Stomach smooth muscle (tissue), 2 donors: Measurements from ENCODE around the gene ACSL6.

ENCODE experiments used
- H3K27ac ChIP-seq: one replicate; pipeline ENCODE4 v1.7.0; 2013; ENCODE audit warnings: mild to moderate bottlenecking, low read length, inconsistent platforms
- H3K27me3 ChIP-seq, 2 donors: one replicate each; pipeline ENCODE4 v1.7.0; 2013; ENCODE audit warnings: low read length in 2 of 2; ENCODE audit not compliant: insufficient read depth in 2 of 2, control insufficient read depth in 1 of 2
- H3K36me3 ChIP-seq, 2 donors: one replicate each; pipeline ENCODE4 v1.7.0; 2013; ENCODE audit warnings: low read length in 2 of 2; ENCODE audit not compliant: control insufficient read depth in 2 of 2, insufficient read depth in 2 of 2
- H3K4me1 ChIP-seq: one replicate; pipeline ENCODE4 v1.7.0; 2013; ENCODE audit warnings: low read length; ENCODE audit not compliant: control insufficient read depth, insufficient read depth
- H3K4me3 ChIP-seq, 2 donors: one replicate each; pipeline ENCODE4 v1.7.0; 2013; ENCODE audit warnings: low read length in 2 of 2
- H3K9ac ChIP-seq, 2 donors: one replicate each; pipeline ENCODE4 v1.7.0; 2013; ENCODE audit warnings: low read length in 2 of 2, mild to moderate bottlenecking in 1 of 2
- H3K9me3 ChIP-seq, 2 donors: one replicate each; pipeline ENCODE4 v1.7.0; 2013; ENCODE audit warnings: low read length in 2 of 2; ENCODE audit not compliant: control insufficient read depth in 2 of 2
- donor health status: healthy.
- donor health status: Pancreatic carcinoma.

Gene ACSL6

GRCh38 chr5:132011622-132012343, at the start of gene ACSL6:
ACSL6 (minus strand) TSS chr5:132011658; CDS start chr5:132011553, 105 bp downstream.
- Histone ChIP-seq H3K9me3 (no peaks in the 10 kb centered on the region), H3K36me3 (no peaks in the 10 kb centered on the region), H3K4me1 (peaks cover 11% of the 10 kb centered on the region), H3K4me3 (peak within 1 kb of the TSS; percentile 49 to 77), H3K9ac (peak within 1 kb of the TSS; percentile 17 to 47), H3K27ac (no peak within 1 kb of the TSS), H3K27me3 (peaks cover 7 to 13% of the 10 kb centered on the region in 2 donors)

- Histone ChIP-seq H3K27me3 (no peaks in the 10 kb centered on the region), H3K9me3 (no peaks in the 10 kb centered on the region), H3K9ac (no peak within 1 kb of the TSS), H3K36me3 (no peaks in the 10 kb centered on the region), H3K27ac (no peak within 1 kb of the TSS), H3K4me3 (no peak within 1 kb of the TSS), H3K4me1 (no peaks in the 10 kb centered on the region)
Observed at GRCh38 chr5:132060501-132061161, 49.2 kb upstream of the ACSL6 start, which contains the start of gene IL3. IL3 (plus strand) TSS chr5:132060655; CDS start chr5:132060707, 52 bp downstream.

GRCh38 chr5:132059696-132060500, 48.4 kb upstream of the ACSL6 start:
- Histone ChIP-seq H3K4me1 (no peaks in the 10 kb centered on the region), H3K9me3 (no peaks in the 10 kb centered on the region), H3K9ac (no peak overlapping the region), H3K27me3 (no peaks in the 10 kb centered on the region), H3K4me3 (no peak overlapping the region), H3K36me3 (no peaks in the 10 kb centered on the region), H3K27ac (no peak overlapping the region)

GRCh38 chr5:132059043-132059695, 47.7 kb upstream of the ACSL6 start:
- Histone ChIP-seq H3K4me1 (no peaks in the 10 kb centered on the region), H3K36me3 (no peaks in the 10 kb centered on the region), H3K27me3 (no peaks in the 10 kb centered on the region), H3K4me3 (no peak overlapping the region), H3K9me3 (no peaks in the 10 kb centered on the region), H3K9ac (no peak overlapping the region), H3K27ac (no peak overlapping the region)

GRCh38 chr5:132058646-132059042, 47.2 kb upstream of the ACSL6 start:
- H3K27ac ChIP-seq, result no peak overlapping the region
- H3K4me1 ChIP-seq, result no peaks in the 10 kb centered on the region
- no peaks in the 10 kb centered on the region for H3K27me3 ChIP-seq
- no peaks in the 10 kb centered on the region for H3K9me3 ChIP-seq
- H3K4me3 ChIP-seq, result no peak overlapping the region
- no peaks in the 10 kb centered on the region for H3K36me3 ChIP-seq
- no peak overlapping the region for H3K9ac ChIP-seq

- Histone ChIP-seq H3K27me3 (no peaks in the 10 kb centered on the region), H3K4me1 (no peaks in the 10 kb centered on the region)
Observed at GRCh38 chr5:132057498-132058255, 46.2 kb upstream of the ACSL6 start.

GRCh38 chr5:132056610-132057497, 45.4 kb upstream of the ACSL6 start:
- Histone ChIP-seq H3K4me1 (no peaks in the 10 kb centered on the region), H3K9ac (no peak overlapping the region), H3K27me3 (no peaks in the 10 kb centered on the region), H3K36me3 (no peaks in the 10 kb centered on the region), H3K4me3 (no peak overlapping the region), H3K9me3 (no peaks in the 10 kb centered on the region), H3K27ac (no peak overlapping the region)

More at GRCh38 chr5:132057498-132058255, 46.2 kb upstream of the ACSL6 start:
- no peaks in the 10 kb centered on the region for H3K9me3 ChIP-seq
- no peaks in the 10 kb centered on the region for H3K36me3 ChIP-seq
- H3K27ac ChIP-seq, result no peak overlapping the region
- no peak overlapping the region for H3K9ac ChIP-seq
- H3K4me3 ChIP-seq, result no peak overlapping the region

GRCh38 chr5:132055808-132056609, 44.6 kb upstream of the ACSL6 start:
- H3K4me3 ChIP-seq, result no peak overlapping the region
- no peaks in the 10 kb centered on the region for H3K36me3 ChIP-seq
- H3K9me3 ChIP-seq, result no peaks in the 10 kb centered on the region
- no peak overlapping the region for H3K9ac ChIP-seq
- H3K27me3 ChIP-seq, result peaks cover 0 to 2% of the 10 kb centered on the region in 2 donors
- no peaks in the 10 kb centered on the region for H3K4me1 ChIP-seq
- H3K27ac ChIP-seq, result no peak overlapping the region

GRCh38 chr5:132055441-132055807, 44.0 kb upstream of the ACSL6 start:
- H3K27me3 ChIP-seq, result peaks cover 0 to 2% of the 10 kb centered on the region in 2 donors
- no peaks in the 10 kb centered on the region for H3K36me3 ChIP-seq
- H3K9me3 ChIP-seq, result no peaks in the 10 kb centered on the region
- no peak overlapping the region for H3K27ac ChIP-seq
- no peak overlapping the region for H3K9ac ChIP-seq
- no peak overlapping the region for H3K4me3 ChIP-seq
- H3K4me1 ChIP-seq, result no peaks in the 10 kb centered on the region
